Neural crest cell (in vitro differentiated cells): ENCODE results near the gene CCDC150. TPM values are rescaled to one million over a fixed set of nuclear protein-coding genes. Genes with fewer than 3 reads are reported as not detected.
"Not testable (repeated sequence)": the region's sequence is repeated elsewhere in the genome, so short reads cannot be mapped to it uniquely, and the experiment has no call there.

Experiments
- DNase-seq: peaks from one replicate; pipeline ENCODE4 v3.0.0; 2021; ENCODE audit warnings: low read depth, mixed read lengths, low spot score
- H3K27ac Mint-ChIP-seq: one replicate; pipeline ENCODE4 v1.8.0; 2021; ENCODE audit warnings: mild to moderate bottlenecking, mixed read lengths; ENCODE audit not compliant: unreplicated experiment
- H3K27me3 Mint-ChIP-seq: 2 replicates; pipeline ENCODE4 v1.8.0; 2021; ENCODE audit warnings: low read depth, mild to moderate bottlenecking, mixed read lengths
- H3K36me3 Mint-ChIP-seq: 2 replicates; pipeline ENCODE4 v1.8.0; 2021; ENCODE audit warnings: low read depth, mild to moderate bottlenecking, mixed read lengths
- H3K4me1 Mint-ChIP-seq: 2 replicates; pipeline ENCODE4 v1.8.0; 2021; ENCODE audit warnings: mixed read lengths
- H3K4me3 Mint-ChIP-seq: one replicate; pipeline ENCODE4 v1.8.0; 2021; ENCODE audit warnings: mild to moderate bottlenecking, mixed read lengths
- H3K9me3 Mint-ChIP-seq: 2 replicates; pipeline ENCODE4 v1.8.0; 2021; ENCODE audit warnings: mixed read lengths
- total RNA-seq: library from RNA; stranded (reverse); gene quantifications from 2 replicates; pipeline ENCODE4 v1.2.1, GENCODE V29; 2021
- TF ChIP-seq, protein P1 (sequence below): fragments of 200-600 bp; sonication (generic); conservative IDR thresholded peaks from 2 replicates; pipeline ENCODE4 v1.5.0; 2021; ENCODE audit warnings: antibody characterized with exemption, mild to moderate bottlenecking

Gene CCDC150
- total RNA-seq, 1 donor from 2014 or later = 31.8 TPM

DNA sequence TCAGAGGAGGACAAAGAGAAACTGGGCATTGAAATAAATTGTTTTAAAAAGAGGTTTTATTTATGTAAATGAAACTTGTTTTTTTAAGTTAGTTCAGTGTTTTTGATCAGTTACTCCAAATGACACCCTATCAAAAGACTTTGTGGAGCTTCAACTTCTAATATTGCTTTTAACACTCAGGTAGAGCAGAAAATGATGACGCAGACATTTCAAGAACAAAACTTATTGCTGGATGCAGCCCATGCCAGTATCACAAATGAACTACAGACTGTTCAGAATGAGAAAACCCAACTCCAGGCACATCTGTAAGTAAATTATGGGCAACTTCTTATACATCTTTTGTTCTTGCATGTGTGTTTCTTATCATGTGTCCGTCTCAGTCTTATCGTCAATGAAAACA lies 36.4 kb downstream of the CCDC150 start:
- Mint-ChIP-seq H3K27me3 (no peaks in the 10 kb centered on the region), H3K27ac (no peak overlapping the region), H3K4me3 (no peak overlapping the region), H3K36me3 (peaks cover 6% of the 10 kb centered on the region), H3K4me1 (no peaks in the 10 kb centered on the region), H3K9me3 (peaks cover 2% of the 10 kb centered on the region)
- no peak for DNase-seq
- TF ChIP-seq, protein P1, sequence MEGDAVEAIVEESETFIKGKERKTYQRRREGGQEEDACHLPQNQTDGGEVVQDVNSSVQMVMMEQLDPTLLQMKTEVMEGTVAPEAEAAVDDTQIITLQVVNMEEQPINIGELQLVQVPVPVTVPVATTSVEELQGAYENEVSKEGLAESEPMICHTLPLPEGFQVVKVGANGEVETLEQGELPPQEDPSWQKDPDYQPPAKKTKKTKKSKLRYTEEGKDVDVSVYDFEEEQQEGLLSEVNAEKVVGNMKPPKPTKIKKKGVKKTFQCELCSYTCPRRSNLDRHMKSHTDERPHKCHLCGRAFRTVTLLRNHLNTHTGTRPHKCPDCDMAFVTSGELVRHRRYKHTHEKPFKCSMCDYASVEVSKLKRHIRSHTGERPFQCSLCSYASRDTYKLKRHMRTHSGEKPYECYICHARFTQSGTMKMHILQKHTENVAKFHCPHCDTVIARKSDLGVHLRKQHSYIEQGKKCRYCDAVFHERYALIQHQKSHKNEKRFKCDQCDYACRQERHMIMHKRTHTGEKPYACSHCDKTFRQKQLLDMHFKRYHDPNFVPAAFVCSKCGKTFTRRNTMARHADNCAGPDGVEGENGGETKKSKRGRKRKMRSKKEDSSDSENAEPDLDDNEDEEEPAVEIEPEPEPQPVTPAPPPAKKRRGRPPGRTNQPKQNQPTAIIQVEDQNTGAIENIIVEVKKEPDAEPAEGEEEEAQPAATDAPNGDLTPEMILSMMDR = no peak

- H3K4me1 Mint-ChIP-seq = no peaks in the 10 kb centered on the region
- H3K4me3 Mint-ChIP-seq = no peak overlapping the region
- H3K27me3 Mint-ChIP-seq = no peaks in the 10 kb centered on the region
- H3K27ac Mint-ChIP-seq = no peak overlapping the region
- DNase-seq = no peak
- TF ChIP-seq, protein P1 = no peak
- H3K36me3 Mint-ChIP-seq = peaks cover 13% of the 10 kb centered on the region
- no peaks in the 10 kb centered on the region for H3K9me3 Mint-ChIP-seq
Observed at GRCh38 chr2:196677404-196677803, 37.9 kb downstream of the CCDC150 start.

DNA sequence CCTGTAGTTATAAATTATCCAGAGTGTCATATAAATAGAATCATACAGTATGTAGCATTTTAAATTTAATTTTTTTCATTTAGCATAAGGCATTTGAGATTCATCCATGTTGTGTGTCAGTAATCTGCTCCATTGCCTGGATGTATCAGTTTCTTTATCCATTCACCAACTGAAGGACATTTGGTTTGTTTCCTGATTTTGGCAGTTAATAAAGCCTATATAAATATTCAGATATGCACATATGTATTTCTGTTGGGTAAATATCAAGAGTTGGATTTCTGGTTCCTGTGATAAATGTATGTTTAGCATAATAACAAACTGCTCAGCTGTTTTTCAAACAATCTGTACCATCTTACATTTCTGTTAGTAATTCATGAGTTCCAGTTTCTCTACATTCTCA lies 39.9 kb downstream of the CCDC150 start:
- TF ChIP-seq, protein P1 = no peak
- Mint-ChIP-seq H3K9me3 (peaks cover 6% of the 10 kb centered on the region), H3K27ac (no peak overlapping the region), H3K27me3 (no peaks in the 10 kb centered on the region), H3K4me3 (no peak overlapping the region), H3K4me1 (no peaks in the 10 kb centered on the region), H3K36me3 (peaks cover 28% of the 10 kb centered on the region)
- no peak for DNase-seq

- Mint-ChIP-seq H3K27me3 (no peaks in the 10 kb centered on the region), H3K36me3 (peaks cover 39% of the 10 kb centered on the region)
Observed at GRCh38 chr2:196681510-196681909, 42.0 kb downstream of the CCDC150 start.

GRCh38 chr2:196685792-196686191 lies 46.3 kb downstream of the CCDC150 start:
- no peak overlapping the region for H3K4me3 Mint-ChIP-seq
- H3K27me3 Mint-ChIP-seq = no peaks in the 10 kb centered on the region
- peaks cover 54% of the 10 kb centered on the region for H3K36me3 Mint-ChIP-seq
- H3K4me1 Mint-ChIP-seq = no peaks in the 10 kb centered on the region
- TF ChIP-seq, protein P1 = no peak
- peaks cover 17% of the 10 kb centered on the region for H3K9me3 Mint-ChIP-seq
- H3K27ac Mint-ChIP-seq = no peak overlapping the region
- no peak for DNase-seq

More at GRCh38 chr2:196681510-196681909, 42.0 kb downstream of the CCDC150 start:
- Mint-ChIP-seq H3K4me1 (no peaks in the 10 kb centered on the region), H3K4me3 (no peak overlapping the region), H3K9me3 (peaks cover 8% of the 10 kb centered on the region), H3K27ac (no peak overlapping the region)
- no peak for DNase-seq
- TF ChIP-seq, protein P1 = no peak

GRCh38 chr2:196686737-196687136 lies 47.2 kb downstream of the CCDC150 start:
- peaks cover 52% of the 10 kb centered on the region for H3K36me3 Mint-ChIP-seq
- not testable (repeated sequence) for H3K27me3 Mint-ChIP-seq, H3K4me3 Mint-ChIP-seq, H3K27ac Mint-ChIP-seq, H3K4me1 Mint-ChIP-seq, DNase-seq
- H3K9me3 Mint-ChIP-seq = peaks cover 17% of the 10 kb centered on the region
